GM19397 (cell line): Measurements from ENCODE around the gene DNAJC6.
"Not testable (repeated sequence)": the region's sequence is repeated elsewhere in the genome, so short reads cannot be mapped to it uniquely, and the experiment has no call there.

ENCODE experiments used
- ATAC-seq: cut with Tn5 transposase; IDR thresholded peaks from one replicate; pipeline ENCODE4 v1.9.1; 2021; ENCODE audit warnings: mild to moderate bottlenecking, moderate library complexity; ENCODE audit not compliant: unreplicated experiment

Gene DNAJC6

DNA sequence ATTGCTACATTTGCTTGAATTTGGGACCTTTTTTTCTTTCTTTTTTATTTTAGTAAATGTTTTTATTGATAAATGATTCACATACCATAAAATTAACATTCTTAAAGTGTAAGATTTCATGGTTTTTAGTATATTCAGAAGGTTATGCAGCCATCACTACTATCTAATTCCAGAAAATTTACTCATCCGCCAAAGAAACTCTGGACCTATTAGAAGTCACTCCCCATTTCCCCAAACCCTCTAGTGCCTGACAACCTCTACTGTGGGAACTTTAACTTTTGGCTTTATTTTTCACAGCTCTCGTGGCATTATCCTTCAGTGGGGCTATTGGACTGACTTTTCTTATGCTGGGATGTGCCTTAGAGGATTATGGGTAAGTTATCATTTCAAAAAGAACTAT is 115.7 kb downstream of the DNAJC6 start:
- no peak for ATAC-seq

- no peak for ATAC-seq
Observed at GRCh38 chr1:65425697-65426096, 116.4 kb downstream of the DNAJC6 start.

DNA sequence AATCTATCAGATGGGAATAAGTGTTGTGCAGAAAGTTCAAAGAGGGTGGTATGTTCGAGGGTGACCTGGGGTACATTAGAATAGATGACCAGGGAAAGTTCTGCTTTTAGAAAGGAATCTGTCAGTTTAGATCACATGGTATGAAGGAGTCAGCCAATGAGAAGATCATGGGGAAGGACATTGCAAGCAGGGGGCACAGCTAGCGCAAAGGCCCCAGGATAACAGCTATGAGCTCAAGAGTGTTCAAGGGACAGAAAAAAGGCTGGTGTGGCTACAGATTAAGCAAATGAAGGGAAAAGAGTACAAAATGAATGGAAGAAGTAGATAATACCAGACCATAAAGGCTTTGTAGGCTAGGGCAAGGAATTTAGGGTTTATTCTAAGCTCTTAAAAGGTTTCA is 119.7 kb downstream of the DNAJC6 start:
- no peak for ATAC-seq

GRCh38 chr1:65429806-65430205 is 120.5 kb downstream of the DNAJC6 start:
- no peak for ATAC-seq

GRCh38 chr1:65431111-65431705 is 121.9 kb downstream of the DNAJC6 start:
- no peak for ATAC-seq

DNA sequence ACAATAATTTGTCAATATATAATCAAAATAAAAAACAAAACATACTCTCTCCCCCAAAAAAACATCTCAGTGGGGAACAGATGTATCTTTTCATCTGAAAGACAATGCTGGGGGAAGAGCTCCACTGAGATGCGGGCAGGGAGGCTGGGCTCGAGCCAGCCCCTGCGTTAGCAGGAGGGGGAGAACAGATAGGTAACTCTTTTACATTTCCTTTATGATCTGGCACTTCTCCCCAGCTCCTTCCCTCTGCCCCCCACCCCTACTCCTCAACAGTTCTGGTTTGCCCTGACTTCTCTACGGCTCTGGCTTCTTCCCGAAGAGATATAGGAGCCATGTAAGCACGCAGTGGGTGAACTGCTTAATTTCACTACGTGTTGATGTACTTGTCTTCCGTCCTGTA is 123.6 kb downstream of the DNAJC6 start:
- ATAC-seq = no peak

DNA sequence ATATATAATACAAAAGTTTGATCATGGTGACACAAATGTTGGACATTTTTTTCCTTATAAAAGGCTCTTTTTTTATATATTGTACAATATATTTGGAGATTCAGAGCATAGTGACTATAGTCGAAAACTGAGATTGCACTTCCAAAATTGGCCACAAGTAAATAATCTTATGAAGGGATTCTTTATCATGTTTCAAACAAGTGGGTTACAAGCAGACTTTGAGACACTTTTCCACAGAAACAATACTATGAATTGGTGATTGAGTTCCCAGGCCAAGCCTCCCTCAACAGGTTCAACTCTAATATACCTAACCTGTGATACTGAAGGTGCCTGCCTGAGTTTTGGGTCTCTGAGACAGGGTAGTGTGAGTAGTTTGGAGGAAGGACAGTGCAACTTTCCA is 124.9 kb downstream of the DNAJC6 start:
- no peak for ATAC-seq

GRCh38 chr1:65434760-65435159 is 125.4 kb downstream of the DNAJC6 start:
- no peak for ATAC-seq

- no peak for ATAC-seq
Observed at GRCh38 chr1:65435987-65436386, 126.6 kb downstream of the DNAJC6 start.

- no peak for ATAC-seq
Observed at GRCh38 chr1:65437616-65438015, 128.3 kb downstream of the DNAJC6 start.

DNA sequence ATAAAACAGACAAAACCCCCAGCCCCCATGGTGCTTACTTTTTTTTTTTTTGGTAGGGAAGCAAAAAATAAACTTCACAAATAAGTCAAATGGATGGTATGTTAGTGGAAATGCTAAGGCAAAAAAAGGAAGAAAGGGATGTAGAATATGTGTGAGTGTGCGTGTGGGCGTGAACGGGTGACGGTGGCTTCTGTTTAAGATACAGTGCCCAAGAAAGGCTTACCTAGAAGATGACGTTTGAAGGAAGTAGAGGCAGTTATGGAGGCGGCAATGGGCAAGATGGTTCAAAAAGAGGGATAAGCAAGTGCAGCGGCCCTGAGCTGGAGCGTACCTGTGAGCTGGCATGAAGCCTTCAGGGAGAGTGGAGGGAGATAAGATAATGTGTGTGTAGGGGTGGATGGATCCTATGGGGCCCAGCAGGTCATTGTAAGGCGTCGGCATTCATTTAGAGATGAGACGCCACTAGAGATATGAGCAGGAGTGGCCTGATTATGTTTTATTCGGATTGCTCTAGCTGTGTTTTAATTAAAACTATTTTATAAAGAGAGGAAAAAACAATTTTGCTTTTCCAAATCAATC is 131.1 kb downstream of the DNAJC6 start:
- ATAC-seq = no peak

DNA sequence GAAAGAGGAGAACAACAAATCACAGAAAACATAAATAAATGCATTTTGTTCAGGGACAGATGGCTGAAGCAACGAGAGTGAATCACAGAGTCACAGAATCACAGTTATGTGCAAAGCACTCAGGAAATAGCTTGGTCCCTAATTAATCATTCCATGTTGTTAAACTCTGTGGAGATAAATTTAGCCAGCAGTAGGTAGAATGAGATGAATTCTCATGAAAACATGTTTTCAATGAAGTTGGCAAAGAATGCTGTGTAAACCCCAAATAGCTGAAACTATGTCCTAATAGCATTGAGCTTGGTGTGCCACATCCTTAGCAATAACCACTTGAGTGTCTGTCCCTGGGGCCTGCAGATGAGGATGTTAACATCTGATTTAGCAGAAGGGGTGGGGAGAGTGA is 131.6 kb downstream of the DNAJC6 start:
- ATAC-seq = no peak

DNA sequence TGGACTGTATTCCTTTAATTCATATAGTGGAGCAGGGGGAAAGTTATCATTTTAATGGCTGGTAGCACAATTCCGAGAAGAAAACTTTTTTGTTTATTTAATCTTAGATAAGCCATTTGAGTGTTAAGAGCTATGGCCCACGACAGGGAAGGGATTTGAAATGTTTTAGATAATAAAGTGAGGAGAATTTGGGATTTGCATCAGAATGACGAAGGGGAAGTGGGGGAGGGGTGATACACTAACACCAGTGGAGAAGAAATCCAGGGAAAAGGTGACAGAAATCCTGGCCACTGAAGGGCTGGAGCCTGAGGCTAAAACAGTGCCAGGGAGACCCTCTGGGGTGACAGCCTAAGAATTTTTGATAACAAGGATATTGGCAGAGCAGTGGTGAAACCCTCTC is 132.1 kb downstream of the DNAJC6 start:
- no peak for ATAC-seq

DNA sequence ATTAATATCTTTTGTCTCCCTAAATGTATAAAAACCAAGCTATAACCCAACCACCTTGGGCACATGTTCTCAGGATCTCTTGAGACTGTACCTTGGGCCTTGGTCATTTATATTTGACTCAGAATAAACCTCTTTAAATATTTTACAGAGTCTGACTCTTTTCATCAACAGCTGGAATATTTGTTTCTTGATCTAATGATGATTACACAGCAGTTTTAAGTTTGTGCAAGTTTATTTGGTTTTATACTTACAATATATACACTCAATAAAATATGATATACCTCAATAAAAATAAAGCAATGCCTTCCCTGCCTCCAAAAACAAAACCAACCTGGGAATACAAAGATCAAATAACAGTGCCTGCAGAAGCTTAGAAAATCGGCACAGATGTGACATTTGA is 133.1 kb downstream of the DNAJC6 start:
- ATAC-seq = no peak

- no peak for ATAC-seq
Observed at GRCh38 chr1:65443647-65444046, 134.3 kb downstream of the DNAJC6 start.

DNA sequence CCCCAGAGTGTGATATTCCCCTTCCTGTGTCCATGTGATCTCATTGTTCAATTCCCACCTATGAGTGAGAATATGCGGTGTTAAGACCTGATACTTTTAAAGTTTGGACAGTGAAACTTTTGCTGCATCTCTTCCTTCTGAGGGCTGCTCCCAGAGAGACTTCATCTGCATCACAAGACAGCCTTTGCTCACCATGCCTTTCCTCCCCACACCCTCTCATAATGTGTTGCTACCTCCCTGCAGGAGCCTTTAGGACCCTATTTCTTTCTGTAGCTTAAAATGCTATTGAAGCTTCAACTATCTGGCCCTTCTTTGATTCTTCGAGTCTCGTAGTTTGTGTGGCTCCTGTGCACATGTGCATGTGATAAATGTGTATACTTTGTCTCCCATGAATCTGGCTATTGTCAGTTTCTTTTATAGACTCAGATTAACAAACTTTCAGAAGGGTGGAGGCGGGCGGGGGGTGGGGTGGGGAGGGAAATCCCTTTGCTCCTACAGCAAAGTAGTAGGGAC is 134.8 kb downstream of the DNAJC6 start:
- ATAC-seq = no peak

GRCh38 chr1:65445837-65446236 is 136.5 kb downstream of the DNAJC6 start:
- no peak for ATAC-seq

GRCh38 chr1:65449214-65449823 is 140.0 kb downstream of the DNAJC6 start:
- ATAC-seq = no peak

DNA sequence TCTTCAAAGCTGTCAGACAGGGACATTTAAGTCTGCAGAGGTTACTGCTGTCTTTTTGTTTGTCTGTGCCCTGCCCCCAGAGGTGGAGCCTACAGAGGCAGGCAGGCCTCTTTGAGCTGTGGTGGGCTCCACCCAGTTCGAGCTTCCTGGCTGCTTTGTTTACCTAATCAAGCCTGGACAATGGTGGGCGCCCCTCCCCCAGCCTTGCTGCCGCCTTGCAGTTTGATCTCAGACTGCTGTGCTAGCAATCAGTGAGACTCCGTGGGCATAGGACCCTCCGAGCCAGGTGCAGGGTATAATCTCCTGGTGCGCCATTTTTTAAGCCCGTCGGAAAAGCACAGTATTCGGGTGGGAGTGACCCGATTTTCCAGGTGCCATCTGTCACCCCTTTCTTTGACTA is 146.3 kb downstream of the DNAJC6 start:
- not testable (repeated sequence) for ATAC-seq

- no peak for ATAC-seq
Observed at GRCh38 chr1:65456481-65456880, 147.1 kb downstream of the DNAJC6 start.

DNA sequence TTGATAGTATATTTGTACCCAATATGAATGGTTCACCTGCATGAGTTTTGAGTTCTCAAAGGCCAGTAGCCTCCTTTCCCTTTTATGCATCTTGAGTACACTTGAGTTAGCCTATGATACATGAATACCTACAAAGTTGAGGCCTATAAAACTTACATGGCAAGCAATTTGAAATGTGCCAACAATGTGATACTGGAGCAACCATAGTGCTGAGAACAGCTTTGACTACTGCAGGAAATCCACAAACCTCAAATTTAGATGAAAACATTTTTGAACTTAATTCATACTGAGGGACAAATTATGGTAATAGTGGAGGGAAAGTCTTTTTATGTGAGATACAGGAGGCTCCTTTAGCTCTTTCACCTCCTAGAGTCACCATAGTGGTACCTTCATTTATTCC is 148.5 kb downstream of the DNAJC6 start:
- no peak for ATAC-seq

GRCh38 chr1:65458730-65459396 is 149.5 kb downstream of the DNAJC6 start:
- no peak for ATAC-seq
